GM18498 (cell line): ENCODE results near the gene RGMA.
A peak's percentile ranks its signal among the peaks of the same experiment; 100 is the strongest.

Source experiments
- ATAC-seq: cut with Tn5 transposase; IDR thresholded peaks from one replicate; pipeline ENCODE4 v1.9.1; 2021; ENCODE audit warnings: mild to moderate bottlenecking, moderate library complexity; ENCODE audit not compliant: unreplicated experiment

RGMA gene

DNA sequence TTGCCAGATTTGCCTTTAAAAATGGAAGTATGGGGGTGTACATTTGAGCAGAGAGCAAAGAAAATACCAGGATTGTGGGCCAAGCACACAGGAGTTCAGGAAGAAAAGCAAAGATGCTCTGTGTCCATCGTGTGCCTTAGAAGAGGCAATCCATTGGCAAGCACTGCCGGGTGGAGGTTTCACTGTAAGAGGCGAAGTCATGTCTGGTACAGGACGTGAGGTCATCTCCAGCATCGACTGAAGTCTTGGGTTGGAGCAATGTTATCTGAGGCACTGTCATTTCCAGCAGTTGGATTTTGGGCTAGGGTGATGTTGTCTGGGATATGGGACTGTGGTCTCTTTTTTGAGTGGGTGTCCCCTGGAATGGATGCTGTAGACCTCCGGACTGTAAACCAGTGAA is 4.8 kb upstream of the RGMA start:
- no peak for ATAC-seq

DNA sequence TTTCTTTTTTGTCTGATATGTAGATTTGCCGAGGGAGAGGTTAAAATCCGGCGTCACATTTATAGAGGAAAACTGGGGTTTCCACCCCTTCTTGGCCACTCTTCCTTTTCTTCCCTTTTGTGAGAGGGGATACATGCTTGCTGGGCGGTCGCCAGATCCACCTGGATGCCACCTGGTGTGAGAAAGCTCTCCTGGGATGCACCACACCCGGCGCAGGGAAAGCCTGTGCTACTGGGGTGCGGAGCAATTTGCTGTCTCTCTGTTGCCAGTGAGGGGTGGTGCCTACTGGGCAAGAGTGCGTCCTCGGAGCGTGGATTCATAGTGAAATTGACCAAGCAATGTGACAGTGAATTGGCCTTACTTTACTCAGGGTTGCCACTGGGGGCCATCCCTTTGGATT is 2.5 kb upstream of the RGMA start:
- ATAC-seq, result no peak

DNA sequence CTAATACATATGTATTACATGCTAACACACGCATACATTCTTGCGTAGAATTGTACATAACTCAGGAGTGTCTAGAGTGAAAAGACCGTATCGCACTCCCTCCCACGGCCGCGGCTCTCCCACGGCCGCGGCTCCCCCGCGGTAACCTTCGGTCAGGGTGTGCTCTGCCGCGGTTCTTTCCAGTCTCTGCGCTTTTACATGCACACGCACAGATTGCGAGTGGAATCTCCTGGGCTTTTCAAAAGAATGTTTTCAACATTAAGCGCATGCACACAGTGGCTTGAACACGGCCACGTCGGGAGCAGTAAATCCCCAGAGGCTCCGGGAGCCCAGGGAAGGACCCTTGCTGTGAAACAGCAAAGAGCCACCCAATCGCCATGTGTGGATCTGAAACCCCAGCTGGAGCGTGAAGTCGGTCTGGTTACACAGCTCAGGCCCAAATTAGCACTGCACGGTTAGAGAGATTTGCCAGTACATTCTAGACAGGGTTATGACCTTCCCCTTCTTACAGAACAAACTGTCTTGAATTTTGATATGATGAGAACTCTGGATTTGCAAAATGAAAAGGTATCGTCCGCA is 805 bp upstream of the RGMA start:
- ATAC-seq, result no peak

DNA sequence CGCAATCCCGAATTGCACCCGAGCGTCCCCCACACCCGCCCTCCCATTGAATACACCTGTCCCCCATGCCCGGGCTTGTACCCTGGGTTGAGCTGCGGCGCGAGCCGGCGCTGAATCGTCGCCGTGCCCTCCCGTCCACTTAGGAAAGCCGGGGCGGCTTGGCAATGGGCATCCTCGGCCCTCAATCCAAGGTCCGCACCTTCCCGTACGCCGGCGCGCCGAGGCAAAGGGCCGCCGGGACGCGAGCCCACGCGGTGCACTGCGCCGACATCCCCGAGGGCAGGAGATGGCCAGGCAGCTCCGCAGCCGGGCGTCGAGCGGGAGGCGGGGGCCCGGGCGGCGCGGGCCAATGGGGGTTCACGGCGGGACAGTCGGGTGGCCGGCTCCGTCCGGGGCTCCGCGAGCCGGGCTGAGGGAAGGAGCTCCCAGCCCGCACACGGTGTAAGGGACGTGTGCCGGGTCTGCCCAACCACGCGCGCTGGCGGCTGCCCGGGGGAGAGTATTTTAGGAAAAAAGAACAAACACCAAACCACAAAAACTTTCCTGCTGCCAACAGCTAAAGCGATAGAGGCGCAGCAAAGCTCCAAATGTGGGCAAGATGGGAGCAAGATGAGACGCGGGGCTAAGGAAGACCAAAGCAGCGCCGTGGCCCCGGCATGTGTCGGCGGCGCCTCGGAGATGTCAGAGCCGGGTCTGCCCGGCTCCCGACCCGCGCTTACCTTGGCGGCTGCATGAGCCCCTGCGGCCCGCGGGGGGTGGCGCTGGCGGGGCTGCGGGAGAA is 621 bp downstream of the RGMA start:
- ATAC-seq, result peak; percentile 33

DNA sequence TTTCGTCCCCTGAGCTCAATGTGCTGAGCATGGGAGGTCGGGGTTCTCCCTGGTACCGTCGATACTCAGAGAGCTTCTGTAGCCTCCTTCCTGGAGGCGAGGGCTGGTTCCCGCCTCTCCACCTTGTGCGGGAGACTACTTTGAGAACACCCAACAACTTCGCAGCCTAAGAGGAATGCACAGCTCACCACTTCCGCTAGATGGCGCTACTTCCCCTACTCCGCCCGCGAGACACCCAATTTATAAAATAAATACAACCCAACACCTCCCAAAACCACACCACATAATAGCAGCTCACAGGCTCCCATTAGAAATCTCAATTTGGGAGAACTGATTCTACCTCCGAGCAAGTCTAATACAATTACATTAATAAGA is 1.2 kb downstream of the RGMA start:
- ATAC-seq, result peak; percentile 63

DNA sequence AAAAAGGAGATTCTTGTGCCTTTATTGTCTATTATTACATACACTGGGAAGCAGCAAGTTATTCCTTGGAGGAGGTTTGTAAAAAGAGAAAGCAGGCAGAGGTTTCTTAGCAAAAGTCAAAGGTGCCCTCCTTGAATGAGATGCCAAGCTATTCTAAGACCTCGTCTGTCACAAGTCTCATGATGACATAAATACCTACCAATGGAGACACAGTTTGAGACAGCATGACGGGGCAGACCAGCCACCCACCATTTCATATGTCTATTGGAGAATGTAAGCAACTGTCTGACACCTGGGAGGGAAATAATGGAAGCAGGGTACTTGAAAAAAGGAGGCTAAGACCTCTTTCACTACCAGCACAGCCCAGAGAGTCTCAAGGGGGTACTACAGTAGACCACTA is 2.2 kb downstream of the RGMA start:
- ATAC-seq, result no peak

DNA sequence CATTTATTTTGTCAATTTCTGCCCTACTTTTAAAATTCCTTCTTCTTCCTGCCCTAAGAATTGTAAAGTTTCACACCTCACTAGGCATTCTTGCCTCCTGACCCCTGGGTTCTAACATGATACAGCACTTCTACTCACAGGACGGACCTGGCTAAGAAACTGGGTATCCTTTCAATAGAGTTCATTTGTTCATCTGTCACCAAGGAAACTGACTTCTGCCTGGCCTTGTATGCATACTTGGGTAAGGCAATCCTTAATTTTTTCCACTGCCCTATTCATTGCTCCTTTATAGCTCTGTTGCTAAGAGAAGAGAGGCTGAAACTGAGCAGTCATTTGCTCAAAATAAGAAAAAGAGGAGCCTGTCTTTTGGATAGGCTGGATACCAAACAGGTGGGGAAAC is 3.3 kb downstream of the RGMA start:
- no peak for ATAC-seq

DNA sequence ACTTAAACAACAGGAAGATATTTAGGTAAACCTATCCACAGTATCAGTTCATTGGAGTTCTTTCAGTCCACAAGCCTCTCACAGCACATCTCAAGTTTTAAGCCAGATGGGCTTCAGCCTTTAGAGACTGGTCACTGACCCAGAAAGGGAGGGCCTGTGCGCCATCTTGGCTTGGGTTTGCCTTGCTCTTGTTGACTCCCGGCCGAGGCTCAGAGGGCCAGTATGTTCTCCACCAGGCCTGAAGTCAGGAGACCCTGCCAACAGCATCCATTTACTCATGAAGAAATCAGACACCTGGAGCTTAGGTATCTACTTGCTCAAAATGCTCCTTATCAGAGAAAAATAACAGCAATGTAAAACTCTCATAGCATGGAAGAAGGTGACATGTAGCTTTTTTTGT is 6.2 kb downstream of the RGMA start:
- ATAC-seq, result no peak

DNA sequence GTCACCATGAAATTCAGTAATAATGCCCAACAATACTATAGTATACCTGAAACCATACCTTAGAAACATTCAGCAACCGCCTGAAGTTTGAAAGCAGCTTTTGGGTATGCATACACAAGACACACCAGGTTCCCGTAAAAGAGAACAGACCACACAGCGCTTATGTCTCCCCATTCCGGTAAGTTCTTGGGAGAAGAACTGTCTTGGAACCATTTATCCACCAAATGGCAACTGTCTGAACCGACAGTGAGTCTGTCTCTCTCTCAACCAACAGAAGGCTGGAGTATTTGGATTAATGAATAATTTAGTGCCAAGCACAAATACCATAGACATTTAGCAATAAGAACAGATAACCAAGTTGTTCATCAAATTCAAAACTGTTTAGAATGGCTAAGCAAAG is 7.6 kb downstream of the RGMA start:
- no peak for ATAC-seq

DNA sequence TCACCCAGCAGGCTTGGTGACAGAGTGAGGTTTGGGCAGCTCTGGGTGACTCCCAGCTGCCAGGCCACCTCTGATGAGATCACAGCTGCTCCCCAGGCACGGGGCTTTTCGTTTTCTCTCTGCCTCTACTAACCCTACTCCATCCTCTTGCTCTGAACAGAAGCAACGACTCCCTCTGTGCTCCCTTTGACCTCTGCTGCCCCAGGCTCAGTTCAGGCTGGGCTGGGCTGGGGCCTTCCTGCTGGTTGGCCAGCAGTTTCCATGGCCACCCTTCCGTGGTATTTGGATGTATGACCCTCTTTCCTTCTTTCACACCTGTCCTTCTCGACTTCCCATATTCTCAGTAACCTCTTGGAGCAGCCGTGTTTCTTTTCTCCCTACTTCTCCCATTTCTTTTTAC is 8.6 kb downstream of the RGMA start:
- no peak for ATAC-seq

DNA sequence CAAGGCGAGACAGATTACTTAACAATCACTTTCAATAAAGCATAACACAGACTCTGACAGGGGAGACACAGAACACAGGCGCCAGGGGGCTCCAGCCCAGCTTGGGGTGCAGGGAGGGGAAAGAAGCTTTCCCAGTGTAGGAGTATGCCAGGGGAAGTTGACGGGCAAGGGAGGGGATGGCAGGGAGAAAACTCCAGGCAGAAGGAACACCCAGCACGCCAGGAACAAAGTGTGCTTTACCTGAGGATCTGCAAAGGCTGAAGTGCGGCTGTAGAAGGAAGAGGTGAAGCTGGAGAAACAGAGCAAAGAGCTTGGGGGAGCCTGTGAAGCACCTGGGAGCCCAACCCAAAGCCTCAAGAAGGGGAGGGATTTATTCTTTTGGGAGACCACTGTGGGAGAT is 12.1 kb downstream of the RGMA start:
- no peak for ATAC-seq

DNA sequence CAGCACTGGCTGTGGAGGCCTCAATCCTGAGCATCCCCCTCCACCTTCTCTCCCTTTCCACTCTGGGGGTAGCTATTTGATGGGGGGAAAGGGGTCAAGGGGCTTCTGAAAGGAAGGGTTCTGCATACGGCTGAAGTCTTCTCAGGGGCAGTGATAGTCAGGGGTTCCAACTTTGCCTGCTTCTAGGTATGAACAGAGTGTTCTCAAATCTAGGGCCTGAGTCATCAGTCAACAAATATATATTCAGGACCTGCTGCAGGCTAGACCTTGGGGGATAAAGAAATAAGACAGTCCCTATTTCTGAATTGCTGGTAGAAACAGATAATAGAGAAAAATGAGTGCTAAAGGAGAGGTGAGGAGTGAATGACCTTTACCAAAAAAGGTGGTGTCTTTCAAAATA is 12.8 kb downstream of the RGMA start:
- ATAC-seq, result no peak

DNA sequence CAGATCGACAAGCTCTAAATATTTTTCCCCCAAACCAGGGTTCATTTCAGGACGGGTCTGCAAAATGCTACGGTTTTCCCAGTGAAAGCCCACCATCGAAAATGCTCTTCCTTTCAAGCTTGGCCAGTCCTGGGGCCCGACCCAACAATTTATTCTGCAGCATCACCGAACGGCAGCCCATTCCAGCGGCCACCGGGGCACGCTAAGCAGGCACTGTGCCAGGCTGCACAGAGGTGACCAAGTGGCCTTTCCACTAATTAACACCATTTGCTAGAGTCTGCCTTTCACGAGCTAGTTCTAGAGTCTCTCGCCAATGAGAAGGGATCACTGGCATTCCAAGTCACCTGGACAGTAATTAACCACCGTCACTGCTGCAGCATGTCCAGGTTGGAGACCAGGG is 14.4 kb downstream of the RGMA start:
- ATAC-seq, result no peak

DNA sequence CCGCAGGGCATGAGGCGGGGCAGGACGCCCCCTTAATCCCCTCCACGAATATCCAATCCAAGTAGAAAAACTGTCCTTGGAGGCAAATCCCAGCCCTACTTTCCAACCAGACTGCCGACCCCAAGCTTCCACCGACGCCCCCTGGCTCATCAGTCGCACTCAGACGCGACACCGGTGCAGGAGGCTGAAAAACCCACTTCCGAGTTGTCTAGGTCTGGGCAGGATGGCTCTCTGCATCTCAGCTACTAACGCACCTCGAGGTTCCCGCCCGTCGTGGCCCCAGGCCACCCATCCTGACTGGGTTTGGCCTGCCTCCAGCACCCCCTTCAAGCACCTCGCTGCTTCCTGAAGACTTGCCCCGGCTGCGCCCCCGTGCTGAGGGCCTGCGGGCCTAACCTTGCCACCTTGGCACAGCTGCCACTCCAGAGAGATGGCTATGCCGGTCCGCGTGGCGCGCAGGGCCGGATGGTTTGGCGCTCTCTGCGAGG is 15.5 kb downstream of the RGMA start:
- no peak for ATAC-seq

DNA sequence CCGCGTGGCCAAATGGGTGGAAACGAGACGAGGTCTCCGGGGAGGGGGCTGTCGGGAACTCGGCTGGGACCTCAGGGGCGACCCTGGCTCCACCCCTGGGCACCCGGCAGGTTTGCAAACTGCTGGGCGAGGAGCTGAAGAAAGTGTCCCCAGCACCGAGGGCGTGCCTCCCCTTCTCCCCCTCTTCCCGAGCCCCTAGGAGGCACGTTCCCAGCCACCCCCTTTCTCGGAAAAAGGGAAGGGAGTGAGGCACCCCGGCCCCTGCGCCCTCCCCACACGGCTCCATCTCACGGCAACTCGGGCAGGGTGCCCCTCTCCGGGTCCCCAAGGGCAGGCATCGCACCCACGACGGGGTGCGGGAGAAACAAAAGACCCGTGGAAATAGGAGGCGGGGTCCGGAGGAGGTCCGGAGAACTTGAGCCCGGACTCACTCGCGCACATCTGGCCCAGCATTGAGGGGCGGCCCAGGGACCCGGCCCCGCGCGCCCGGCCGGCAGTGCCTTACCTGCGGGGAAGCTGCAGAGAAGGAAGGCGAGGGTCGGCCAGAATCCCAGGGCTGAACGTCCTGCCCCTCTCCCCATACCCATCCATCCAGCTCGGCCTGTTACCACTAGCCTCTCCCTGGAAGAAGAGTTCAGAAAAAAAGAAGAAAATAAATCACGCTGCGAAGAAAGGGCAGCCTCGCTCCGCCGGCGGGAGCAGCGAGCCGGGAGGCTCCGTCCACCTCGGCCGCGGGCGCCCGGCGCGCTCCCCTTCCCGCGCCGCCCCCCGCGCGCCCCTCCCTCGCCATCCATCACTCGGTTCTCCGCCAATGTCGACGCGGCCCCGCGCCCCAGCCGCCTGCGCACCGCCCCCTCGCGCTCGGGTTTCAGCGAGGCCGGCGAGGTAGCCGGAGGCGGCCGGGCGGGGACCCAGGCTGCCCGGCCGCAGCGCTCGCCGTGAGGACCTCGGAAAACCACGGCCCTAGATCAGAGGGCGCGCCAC is 16.3 kb downstream of the RGMA start:
- ATAC-seq, result no peak

DNA sequence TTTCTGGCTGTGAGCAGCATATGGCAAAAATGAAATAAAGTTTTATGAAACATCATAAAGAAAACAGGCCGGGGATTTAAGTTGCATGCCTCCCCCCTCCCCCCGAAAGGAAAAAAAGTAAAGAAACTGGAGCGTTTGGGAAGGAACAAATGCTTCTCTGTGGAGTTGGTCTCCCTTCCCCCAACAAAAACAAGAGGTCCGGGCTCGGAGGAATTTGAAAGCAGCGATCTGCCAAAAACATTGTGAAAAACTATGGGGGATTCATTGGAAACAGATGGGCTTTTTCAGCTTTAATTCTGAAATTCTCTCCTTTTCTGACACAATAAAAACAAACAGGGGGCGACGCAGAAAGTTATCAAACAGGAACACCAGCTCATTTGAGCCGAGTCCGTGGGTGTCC is 17.0 kb downstream of the RGMA start:
- ATAC-seq, result no peak

DNA sequence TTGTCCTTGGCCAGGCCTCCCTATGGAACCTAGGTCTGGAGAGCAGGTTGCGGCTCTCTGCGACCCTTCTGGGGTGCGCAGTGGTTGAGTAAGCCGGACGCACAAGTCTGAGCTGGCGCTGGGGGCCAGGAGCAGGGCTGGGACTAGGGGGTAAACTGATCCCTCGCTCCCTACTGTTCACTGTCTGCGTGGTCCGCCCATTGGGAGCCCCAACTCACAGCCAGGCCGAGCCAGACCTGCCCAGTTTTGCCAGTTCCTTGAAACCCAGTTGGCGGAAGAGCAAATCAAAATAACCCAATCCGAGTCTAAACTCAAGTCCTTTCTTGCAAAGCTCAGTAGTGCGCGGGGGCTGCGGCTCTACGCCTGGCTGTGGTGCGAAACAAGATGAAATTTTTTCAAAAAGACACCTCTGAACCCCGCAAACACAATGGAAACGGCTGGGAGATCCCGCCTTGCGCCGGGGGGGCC is 17.5 kb downstream of the RGMA start:
- ATAC-seq, result no peak

DNA sequence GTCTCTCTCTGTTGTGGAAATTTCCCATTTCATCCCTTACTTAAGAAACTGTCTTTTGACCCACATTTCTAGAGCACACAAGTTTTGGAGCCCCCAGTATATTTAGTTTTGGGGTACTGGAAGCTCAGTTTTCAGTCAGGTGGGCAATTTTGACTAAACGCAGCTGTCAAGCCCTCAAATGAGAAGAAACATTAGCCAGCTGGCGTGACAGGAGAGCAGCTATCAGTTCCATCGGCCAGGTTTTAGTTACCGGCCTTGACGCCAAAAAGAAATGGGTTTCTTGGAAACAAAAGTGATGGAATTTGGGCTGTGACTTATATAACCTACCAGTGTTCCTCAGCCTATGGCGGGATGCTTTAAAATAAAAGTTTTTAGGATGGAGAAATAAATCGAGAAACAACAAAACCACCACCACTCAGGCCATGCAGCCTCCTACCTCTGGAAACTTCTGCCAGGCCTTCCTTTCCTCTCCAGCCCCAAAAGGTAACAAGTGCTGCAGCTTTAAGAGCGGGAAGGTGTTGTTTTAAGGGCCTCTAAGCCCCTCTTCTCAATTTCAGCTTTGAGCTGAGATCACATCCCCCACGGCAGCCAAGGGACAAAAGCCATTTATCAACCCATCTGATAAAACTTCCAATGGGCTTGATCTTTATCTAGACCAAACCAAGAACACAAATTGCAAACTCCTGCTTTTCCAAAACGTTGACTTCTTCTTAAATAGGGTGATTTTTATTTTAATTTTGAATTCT is 18.3 kb downstream of the RGMA start:
- no peak for ATAC-seq

DNA sequence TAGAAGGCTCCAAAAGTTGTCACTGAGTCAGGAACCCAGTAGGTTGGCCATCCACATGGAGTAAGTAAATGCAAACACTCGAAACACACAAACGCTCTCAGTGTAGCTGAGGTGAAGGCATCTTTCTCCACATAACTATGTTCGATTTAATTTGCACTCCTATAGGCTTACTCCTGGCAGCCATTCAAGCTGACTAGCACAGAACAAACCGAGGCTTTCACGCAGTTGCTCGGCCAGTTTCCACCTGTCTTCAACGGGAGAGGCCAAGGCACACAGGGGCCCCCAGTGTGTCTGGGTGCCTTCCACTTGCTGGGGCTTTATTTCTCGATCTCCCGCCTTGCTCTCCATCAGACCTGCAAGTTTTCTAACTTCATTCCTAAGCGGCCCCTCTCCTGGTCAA is 18.9 kb downstream of the RGMA start:
- no peak for ATAC-seq

DNA sequence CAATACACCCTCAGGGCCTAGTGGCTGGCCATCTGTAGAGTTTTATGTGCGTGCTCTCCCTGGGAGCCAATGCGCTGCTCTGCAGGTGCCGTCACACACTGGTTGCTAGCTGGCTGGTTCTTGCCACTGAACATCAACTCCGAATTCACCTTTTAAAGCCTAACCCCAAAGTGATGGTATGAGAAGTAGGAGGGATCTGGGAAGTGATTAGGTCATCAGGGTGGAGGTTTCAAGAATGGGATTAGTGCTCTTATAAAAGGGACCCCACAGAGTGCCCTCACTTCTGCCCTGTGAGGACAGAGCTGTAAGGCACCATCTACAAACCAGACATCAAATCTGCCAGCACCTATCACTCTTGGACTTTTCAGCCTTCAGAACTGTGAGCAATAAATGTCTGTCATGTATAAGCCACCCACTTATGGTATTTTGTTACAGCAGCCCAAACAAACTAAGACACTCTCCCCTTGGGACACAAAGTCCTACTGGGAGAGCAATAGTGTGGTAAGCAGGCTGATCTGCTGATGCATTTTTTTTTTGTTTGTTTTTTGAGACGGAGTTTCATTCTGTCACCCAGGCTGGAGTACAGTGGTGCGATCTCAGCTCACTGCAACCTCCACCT is 20.3 kb downstream of the RGMA start:
- no peak for ATAC-seq
